ENCODE measurements around the gene LIN37.
A peak's percentile ranks its signal among the peaks of the same experiment; 100 is the strongest.
"Not testable (repeated sequence)": the region's sequence is repeated elsewhere in the genome, so short reads cannot be mapped to it uniquely, and the experiment has no call there.

Gene LIN37

DNA sequence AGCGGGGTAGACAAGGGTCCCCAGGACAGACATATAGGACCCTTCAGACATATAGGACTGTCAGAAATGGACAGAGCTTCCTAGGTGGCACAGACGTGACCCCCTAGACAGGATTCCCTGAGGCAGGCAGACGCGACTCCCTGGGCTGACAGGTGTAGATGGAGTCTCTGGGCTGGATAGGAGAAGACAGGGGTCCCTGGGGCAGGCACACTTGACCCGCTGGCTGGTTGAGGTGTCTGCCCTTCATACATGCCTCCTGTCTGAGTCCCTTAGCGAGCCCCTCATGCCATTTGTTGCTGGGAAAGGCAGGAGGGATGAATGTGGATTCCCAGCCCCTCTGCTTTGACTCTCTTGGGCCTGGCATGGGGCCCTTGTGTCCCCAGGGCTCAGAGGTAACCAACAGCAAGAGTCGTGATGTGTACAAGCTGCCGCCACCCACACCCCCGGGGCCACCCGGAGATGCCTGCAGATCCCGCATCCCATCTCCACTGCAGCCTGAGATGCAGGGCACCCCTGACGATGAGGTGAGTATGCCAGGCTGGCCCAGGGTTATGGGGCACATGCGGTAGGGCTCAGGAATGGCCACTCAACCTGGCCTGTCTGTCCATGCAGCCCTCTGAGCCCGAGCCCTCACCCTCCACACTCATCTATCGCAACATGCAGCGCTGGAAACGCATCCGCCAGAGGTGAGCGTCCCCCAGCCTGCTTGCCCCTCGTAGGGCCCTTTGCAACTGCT is 5.4 kb downstream of the LIN37 start:
- no peak for DNase-seq (ENCODE audit: low read depth)

DNA sequence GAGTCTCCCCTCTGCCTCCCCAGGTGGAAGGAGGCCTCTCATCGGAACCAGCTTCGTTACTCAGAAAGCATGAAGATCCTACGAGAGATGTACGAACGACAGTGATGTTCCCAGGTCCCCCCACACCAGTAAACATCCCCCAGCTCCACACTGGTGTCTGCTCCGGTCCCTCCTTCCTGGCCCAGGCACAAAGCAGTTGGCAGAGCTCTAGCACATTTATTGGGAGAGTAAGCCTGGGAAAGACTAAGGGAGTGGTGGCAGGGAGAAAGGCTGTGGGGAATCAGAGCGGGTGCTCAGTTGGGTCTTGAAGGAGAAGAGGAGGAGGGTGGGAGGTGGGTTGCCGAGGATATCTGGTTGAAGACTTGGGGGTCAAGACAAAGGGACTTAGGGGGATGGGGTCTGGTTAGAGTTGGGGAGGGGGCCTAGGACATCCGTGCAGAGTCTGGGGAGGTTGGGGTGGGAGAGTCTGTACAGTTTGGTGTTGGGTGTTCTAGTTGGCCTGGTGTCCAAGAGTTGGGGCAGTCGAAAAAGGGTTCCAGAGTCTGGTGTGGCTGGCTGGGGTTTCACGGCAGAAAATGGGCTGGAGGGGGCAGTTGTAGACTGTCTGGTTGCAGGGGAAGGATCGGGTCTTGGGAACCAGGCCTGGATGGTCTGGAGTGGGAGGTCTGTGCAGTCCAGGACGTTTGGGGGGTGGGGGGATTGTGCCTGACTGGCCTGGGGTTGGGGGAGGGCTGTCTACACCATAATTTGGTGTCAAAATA is 6.2 kb downstream of the LIN37 start:
- DNase-seq (ENCODE audit: low read depth): no peak

DNA sequence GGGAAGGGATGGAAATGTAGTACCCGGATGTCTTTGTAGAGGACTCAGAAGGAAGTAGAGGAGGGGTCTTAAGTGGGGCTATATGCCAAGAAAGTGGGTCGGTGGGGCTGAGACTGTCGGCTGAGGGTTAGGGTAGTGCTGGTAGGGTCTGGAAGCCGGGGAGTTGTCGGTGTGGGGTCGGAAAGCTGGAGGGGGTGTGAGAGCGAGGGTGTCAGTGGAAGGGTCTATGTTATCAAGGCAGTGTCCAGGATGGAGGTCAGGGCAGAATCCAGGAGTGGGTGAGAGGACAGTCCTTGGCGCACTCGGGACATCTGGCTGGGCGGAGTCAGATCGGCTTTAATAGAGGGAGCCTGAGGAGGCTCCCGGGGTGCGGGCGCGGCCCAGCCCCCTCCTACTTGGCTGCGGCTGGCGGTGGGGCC is 6.8 kb downstream of the LIN37 start:
- DNase-seq (ENCODE audit: low read depth): no peak

DNA sequence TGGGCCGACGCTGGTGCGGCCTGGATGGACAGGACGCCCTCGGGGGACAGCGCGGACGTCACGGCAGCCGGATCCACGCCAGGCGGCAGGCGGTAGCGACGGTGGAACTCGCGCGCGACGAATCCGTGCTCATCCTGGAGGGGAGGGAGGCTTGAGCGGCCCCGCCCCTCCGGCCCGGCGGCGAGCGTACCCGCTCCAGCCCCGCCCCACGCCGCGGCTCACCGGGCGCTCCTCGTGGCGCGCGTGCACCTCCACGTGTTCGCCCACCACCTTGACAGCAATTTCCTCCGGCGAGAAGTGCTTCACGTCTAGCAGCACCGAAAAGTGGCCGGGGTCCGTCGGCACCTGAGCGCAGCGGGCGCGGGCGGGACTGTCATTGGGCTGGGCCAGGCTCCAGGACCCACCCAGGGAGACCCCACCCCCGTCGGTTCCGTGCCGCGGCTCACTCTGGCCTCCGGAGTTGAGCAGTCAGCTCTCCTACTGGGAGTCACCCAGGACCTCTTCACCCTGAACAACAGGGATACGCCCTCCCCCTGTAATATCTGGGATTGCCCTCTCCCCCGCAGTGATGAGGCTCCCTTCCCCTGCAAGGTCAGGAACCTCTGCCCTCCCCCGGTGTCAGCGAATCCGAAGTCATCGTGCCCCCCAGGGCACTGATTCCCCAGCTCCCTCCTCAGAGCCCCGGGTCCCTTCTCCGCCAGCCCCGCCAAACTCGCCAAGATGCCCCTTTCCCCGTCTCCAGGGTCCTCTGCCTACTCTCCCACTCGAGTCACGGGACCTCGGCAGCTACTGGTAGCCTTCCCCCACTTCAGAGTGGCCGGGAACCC is 7.4 kb downstream of the LIN37 start:
- peak; percentile 57 for DNase-seq (ENCODE audit: low read depth)

- no peak for DNase-seq (ENCODE audit: low read depth)
Measured at GRCh38 chr19:35756377-35757230, 8.2 kb downstream of the LIN37 start, which contains the start of gene HSPB6. TSS of gene HSPB6 (minus strand) at chr19:35757029. CDS start at chr19:35757008, 21 bp downstream.

GRCh38 chr19:35757231-35757748 is 8.9 kb downstream of the LIN37 start:
- DNase-seq (ENCODE audit: low read depth): peak; percentile 91

- DNase-seq (ENCODE audit: low read depth): peak; percentile 99
Measured at GRCh38 chr19:35757749-35758608, 9.6 kb downstream of the LIN37 start, which contains the start of gene PROSER3. TSS of gene PROSER3 (plus strand) at chr19:35758176. CDS start at chr19:35758216, 40 bp downstream.

DNA sequence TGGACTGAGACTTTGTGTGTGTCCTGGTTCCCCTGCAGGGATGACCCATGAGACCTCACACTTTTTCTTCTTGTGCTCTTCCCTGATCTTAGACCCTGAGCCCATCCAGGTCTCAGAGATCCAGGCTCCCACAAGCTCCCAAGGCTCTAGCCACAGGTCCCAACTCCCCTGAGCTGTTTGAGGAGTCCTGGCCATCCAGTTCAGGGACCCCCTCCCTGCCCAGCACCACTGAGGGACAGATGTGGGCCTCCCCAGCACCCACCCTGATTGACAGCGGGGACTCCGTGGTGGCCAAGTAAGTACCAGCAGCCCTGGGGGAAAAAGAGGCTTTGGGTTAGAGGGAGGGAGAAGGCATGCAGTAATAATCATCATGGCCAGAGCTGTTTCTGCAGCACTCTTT is 11.3 kb downstream of the LIN37 start:
- no peak for DNase-seq (ENCODE audit: low read depth)

DNA sequence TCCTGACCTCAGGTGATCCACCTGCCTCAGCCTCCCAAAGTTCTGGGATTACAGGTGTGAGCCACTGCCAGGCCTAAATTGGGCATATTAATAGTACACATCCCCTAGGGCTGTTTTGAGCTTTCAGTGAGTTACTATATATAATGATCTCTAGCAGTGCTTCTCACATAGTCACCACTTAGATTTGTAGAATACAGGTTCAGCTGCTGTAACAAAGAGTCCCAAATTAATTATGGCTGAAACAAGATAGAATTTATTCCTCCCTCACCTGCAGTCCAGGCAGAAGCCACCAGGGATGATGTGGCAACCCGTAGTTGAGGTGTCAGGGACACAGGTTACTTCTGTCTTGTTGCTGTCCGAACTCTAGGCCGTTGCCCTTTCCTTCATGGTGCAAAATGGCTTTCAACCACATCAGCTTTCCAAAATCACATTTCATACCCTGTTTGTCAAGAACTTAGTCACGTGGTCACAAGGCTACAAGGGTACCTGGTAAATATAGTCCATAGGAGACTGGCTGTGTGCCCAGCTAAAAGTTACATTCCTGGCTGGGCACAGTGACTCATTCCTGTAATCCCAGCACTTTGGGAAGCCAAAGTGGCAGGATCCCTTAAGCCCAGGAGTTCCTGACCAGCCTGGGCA is 12.5 kb downstream of the LIN37 start:
- DNase-seq (ENCODE audit: low read depth): no peak

- DNase-seq (ENCODE audit: low read depth): no peak
Measured at GRCh38 chr19:35764432-35765315, 16.3 kb downstream of the LIN37 start.

DNA sequence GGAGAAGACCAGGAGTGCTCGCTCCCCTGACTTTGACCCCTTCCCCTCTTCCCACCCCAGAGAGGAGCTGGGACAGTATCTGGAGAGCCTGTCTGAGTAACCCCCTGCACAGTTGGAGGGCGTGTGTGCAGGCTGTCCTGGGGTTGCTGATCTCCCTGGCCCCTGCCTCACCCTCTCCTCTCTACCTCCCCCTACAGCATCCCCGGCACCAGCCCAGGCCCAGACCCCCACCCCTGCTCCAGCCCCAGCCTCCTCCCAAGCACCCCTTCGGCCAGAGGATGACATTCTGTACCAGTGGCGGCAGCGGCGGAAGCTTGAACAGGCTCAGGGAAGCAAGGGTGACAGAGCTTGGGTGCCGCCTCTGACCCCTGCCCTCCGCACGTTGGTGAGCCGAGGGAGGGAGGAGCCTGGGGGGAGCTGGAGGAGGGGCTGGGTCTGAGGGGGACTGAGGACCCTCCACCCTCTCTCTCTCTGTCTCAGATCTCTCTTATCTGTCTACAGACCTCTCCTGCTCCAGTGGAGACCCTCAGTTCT is 18.3 kb downstream of the LIN37 start:
- DNase-seq (ENCODE audit: low read depth): no peak

DNA sequence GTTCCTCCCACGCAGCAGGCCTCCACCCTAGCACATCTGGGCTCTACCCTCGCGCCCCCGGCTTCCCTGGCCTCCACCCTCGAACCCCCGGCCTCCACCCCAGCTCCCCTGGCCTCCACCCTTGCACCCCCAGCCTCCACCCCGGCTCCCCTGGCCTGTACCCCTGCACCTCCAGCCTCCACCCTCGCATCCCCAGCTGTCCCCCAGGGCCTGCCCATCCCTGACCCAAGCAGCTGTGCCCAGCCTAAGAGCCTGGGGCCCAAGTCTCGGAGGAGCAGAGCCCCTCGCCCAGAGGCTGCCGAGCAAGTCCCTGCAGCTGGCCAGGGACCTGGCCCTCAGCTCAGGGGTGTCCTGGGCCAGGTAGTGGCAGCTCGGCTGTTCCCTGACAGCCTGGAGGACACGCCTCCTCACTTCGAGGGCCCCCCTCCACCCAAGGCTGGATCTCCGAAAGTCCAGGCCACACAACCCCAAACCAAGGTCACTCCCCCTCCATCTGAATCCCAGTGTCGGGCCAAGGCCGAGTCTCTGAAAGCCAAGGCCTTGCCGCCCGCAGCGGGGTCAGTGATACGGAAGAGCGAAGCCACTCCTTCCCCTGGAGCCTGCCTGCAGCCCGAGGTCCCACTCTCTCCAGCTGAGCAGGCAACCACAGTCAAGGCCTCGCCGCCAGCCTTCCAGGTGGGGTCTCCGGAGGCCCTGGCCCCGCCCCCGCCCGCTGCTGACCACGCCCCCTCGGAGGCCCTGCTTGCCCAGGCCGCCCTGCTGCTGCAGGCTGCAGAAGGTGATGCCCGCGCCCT is 19.1 kb downstream of the LIN37 start:
- DNase-seq (ENCODE audit: low read depth): no peak

- DNase-seq (ENCODE audit: low read depth): no peak
Measured at GRCh38 chr19:35768082-35768421, 19.7 kb downstream of the LIN37 start.

GRCh38 chr19:35772362-35772761 is 24.0 kb downstream of the LIN37 start:
- DNase-seq (ENCODE audit: low read depth): not testable (repeated sequence)

GRCh38 chr19:35773020-35773806 is 24.8 kb downstream of the LIN37 start:
- no peak for DNase-seq (ENCODE audit: low read depth)

GRCh38 chr19:35774274-35775045 is 26.1 kb downstream of the LIN37 start:
- DNase-seq (ENCODE audit: low read depth): no peak
